HCT116 (cell line): ENCODE measurements around the gene MAPKAPK5.

Experiments
- EZH2 ChIP-seq: fragments of 200-600 bp; sonication (generic); IDR thresholded peaks from 2 replicates; pipeline ENCODE4 v1.6.1; 2017; ENCODE audit warnings: antibody characterized with exemption, mixed run types
- EZH2phosphoT487 ChIP-seq: fragments of 200-600 bp; IDR thresholded peaks from 2 replicates; pipeline ENCODE4 v1.6.1; 2018; ENCODE audit warnings: antibody characterized with exemption, borderline replicate concordance
- JUND ChIP-seq: IDR thresholded peaks from 2 replicates; pipeline ENCODE4 v1.6.1; 2012
- POLR2A ChIP-seq: IDR thresholded peaks from 2 replicates; pipeline ENCODE4 v1.7.0; 2011; ENCODE audit warnings: borderline replicate concordance; ENCODE audit not compliant: insufficient read depth, insufficient read length; ENCODE audit errors: extremely low read depth
- POLR2AphosphoS5 ChIP-seq: IDR thresholded peaks from 2 replicates; pipeline ENCODE4 v1.6.1; 2011; ENCODE audit warnings: mild to moderate bottlenecking, low read depth, low read length, moderate library complexity
- RAD21 ChIP-seq: IDR thresholded peaks from 2 replicates; pipeline ENCODE4 v1.6.1; 2012; ENCODE audit warnings: low read depth, mild to moderate bottlenecking
- SIN3A ChIP-seq: IDR thresholded peaks from 2 replicates; pipeline ENCODE4 v1.6.1; 2012; ENCODE audit warnings: low read depth
- SRF ChIP-seq: IDR thresholded peaks from 2 replicates; pipeline ENCODE4 v1.6.1; 2012; ENCODE audit warnings: low read depth
- TCF7L2 ChIP-seq: IDR thresholded peaks from 2 replicates; pipeline ENCODE4 v1.7.0; 2011; ENCODE audit warnings: borderline replicate concordance, inconsistent platforms; ENCODE audit not compliant: insufficient read depth, insufficient read length; ENCODE audit errors: extremely low read depth
- TF ChIP-seq, protein P1 (sequence below), 3 experiments: fragments of 200-600 bp in 1 of 3; sonication (generic) in 1 of 3; IDR thresholded peaks in 2 of 3; conservative IDR thresholded peaks in 1 of 3; 2 replicates each; pipeline ENCODE4 v1.5.1; 2012 to 2017; ENCODE audit warnings: low read depth in 2 of 3, low read length in 2 of 3, antibody characterized with exemption in 1 of 3, borderline replicate concordance in 1 of 3, control low read depth in 1 of 3, mild to moderate bottlenecking in 1 of 3, mixed read lengths in 1 of 3, mixed run types in 1 of 3, moderate library complexity in 1 of 3; ENCODE audit not compliant: insufficient read depth in 1 of 3
- TF ChIP-seq, protein P2 (sequence below): IDR thresholded peaks from 2 replicates; pipeline ENCODE4 v1.6.1; 2012; ENCODE audit warnings: low read depth
- TF ChIP-seq, protein P3 (sequence below): IDR thresholded peaks from 2 replicates; pipeline ENCODE4 v1.6.1; 2012

DNA sequence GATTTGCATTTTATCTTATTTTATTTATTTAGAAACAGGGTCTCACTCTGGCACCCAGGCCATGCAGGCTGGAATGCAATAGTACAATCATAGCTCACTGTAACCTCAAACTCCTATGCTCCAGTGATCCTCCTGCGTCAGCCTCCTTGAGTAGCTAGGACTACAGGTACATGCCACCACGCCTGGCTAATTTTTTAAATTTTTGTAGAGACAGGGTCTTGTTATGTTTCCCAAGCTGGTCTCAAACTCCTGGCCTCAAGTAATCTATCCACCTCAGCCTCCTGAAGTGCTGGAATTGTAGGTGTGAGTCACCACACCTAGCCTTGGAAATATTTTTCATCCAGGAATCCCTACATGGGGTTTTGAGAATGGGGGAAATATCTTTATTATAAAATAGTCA, 84.6 kb downstream of the MAPKAPK5 start:
- TF ChIP-seq, protein P1, sequence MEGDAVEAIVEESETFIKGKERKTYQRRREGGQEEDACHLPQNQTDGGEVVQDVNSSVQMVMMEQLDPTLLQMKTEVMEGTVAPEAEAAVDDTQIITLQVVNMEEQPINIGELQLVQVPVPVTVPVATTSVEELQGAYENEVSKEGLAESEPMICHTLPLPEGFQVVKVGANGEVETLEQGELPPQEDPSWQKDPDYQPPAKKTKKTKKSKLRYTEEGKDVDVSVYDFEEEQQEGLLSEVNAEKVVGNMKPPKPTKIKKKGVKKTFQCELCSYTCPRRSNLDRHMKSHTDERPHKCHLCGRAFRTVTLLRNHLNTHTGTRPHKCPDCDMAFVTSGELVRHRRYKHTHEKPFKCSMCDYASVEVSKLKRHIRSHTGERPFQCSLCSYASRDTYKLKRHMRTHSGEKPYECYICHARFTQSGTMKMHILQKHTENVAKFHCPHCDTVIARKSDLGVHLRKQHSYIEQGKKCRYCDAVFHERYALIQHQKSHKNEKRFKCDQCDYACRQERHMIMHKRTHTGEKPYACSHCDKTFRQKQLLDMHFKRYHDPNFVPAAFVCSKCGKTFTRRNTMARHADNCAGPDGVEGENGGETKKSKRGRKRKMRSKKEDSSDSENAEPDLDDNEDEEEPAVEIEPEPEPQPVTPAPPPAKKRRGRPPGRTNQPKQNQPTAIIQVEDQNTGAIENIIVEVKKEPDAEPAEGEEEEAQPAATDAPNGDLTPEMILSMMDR (IDR thresholded peaks at IDR 0.05 in 2 of 3, conservative IDR thresholded peaks at IDR 0.05 in 1 of 3; ENCODE audit: borderline replicate concordance in 1 of 3, insufficient read depth in 1 of 3, low read depth in 2 of 3, low read length in 2 of 3) = no peak
- TF ChIP-seq, protein P2, sequence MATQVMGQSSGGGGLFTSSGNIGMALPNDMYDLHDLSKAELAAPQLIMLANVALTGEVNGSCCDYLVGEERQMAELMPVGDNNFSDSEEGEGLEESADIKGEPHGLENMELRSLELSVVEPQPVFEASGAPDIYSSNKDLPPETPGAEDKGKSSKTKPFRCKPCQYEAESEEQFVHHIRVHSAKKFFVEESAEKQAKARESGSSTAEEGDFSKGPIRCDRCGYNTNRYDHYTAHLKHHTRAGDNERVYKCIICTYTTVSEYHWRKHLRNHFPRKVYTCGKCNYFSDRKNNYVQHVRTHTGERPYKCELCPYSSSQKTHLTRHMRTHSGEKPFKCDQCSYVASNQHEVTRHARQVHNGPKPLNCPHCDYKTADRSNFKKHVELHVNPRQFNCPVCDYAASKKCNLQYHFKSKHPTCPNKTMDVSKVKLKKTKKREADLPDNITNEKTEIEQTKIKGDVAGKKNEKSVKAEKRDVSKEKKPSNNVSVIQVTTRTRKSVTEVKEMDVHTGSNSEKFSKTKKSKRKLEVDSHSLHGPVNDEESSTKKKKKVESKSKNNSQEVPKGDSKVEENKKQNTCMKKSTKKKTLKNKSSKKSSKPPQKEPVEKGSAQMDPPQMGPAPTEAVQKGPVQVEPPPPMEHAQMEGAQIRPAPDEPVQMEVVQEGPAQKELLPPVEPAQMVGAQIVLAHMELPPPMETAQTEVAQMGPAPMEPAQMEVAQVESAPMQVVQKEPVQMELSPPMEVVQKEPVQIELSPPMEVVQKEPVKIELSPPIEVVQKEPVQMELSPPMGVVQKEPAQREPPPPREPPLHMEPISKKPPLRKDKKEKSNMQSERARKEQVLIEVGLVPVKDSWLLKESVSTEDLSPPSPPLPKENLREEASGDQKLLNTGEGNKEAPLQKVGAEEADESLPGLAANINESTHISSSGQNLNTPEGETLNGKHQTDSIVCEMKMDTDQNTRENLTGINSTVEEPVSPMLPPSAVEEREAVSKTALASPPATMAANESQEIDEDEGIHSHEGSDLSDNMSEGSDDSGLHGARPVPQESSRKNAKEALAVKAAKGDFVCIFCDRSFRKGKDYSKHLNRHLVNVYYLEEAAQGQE = no peak
- TF ChIP-seq, protein P3, sequence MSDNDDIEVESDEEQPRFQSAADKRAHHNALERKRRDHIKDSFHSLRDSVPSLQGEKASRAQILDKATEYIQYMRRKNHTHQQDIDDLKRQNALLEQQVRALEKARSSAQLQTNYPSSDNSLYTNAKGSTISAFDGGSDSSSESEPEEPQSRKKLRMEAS = no peak
- TF ChIP-seq TCF7L2 = no peak
- TF ChIP-seq EZH2 = no peak
- no peak for TF ChIP-seq POLR2A
- no peak for TF ChIP-seq POLR2AphosphoS5
- TF ChIP-seq SIN3A = no peak
- TF ChIP-seq SRF = no peak
- TF ChIP-seq EZH2phosphoT487 = no peak
- TF ChIP-seq RAD21 = no peak
- no peak for TF ChIP-seq JUND
